Kidney epithelial cell (primary cell): Measurements from ENCODE around the gene TAF13. TPM values are rescaled to one million over a fixed set of nuclear protein-coding genes. Genes with fewer than 3 reads are reported as not detected.

ENCODE experiments used
- DNase-seq: peaks from one replicate; pipeline ENCODE4 v3.0.0-alpha.2; 2010; ENCODE audit warnings: low read depth
- H3K27me3 ChIP-seq: 2 replicates; pipeline ENCODE4 v1.6.0; 2011; ENCODE audit warnings: low read length; ENCODE audit not compliant: control insufficient read depth, insufficient read depth
- H3K36me3 ChIP-seq: 2 replicates; pipeline ENCODE4 v1.5.1; 2011; ENCODE audit warnings: low read length; ENCODE audit not compliant: control insufficient read depth, insufficient read depth
- H3K4me3 ChIP-seq: 2 replicates; pipeline ENCODE4 v1.5.1; 2011; ENCODE audit warnings: low read depth, mild to moderate bottlenecking, control low read depth, low read length
- CTCF ChIP-seq: IDR thresholded peaks from 2 replicates; pipeline ENCODE4 v1.5.1; 2011; ENCODE audit warnings: mild to moderate bottlenecking, moderate library complexity, low read length, control low read depth, inconsistent platforms; ENCODE audit not compliant: insufficient read depth, poor library complexity, severe bottlenecking
- total RNA-seq: library from RNA; depleted of rRNA; stranded (reverse); fragments of >200 nt; gene quantifications from 2 replicates; pipeline ENCODE4 v1.2.3, GENCODE V29; 2015

TAF13 gene
- 41.4 and 55.0 TPM in 2 replicates for total RNA-seq

- Histone ChIP-seq H3K36me3 (no peaks in the 10 kb centered on the region), H3K4me3 (peak within 1 kb of the TSS; percentile 91), H3K27me3 (no peaks in the 10 kb centered on the region)
- peak; percentile 70 for DNase-seq
- TF ChIP-seq CTCF, result no peak
Measured at GRCh38 chr1:109075531-109076490, at the start of gene TAF13. Gene TAF13, minus strand, starts transcription at chr1:109076003. Its CDS starts 56 bp downstream, at chr1:109075947.

- no peak for DNase-seq
- TF ChIP-seq CTCF, result no peak
- no peak overlapping the region for H3K4me3 ChIP-seq
- H3K27me3 ChIP-seq, result no peaks in the 10 kb centered on the region
- no peaks in the 10 kb centered on the region for H3K36me3 ChIP-seq
Measured at GRCh38 chr1:109120356-109120755, 44.6 kb upstream of the TAF13 start.

- no peak for TF ChIP-seq CTCF
- no peaks in the 10 kb centered on the region for H3K36me3 ChIP-seq
- peaks cover 16% of the 10 kb centered on the region for H3K27me3 ChIP-seq
- no peak overlapping the region for H3K4me3 ChIP-seq
- no peak for DNase-seq
Measured at GRCh38 chr1:109118089-109118488, 42.3 kb upstream of the TAF13 start.

- no peak overlapping the region for H3K4me3 ChIP-seq
- TF ChIP-seq CTCF, result no peak
- no peak for DNase-seq
- H3K36me3 ChIP-seq, result no peaks in the 10 kb centered on the region
- H3K27me3 ChIP-seq, result peaks cover 18% of the 10 kb centered on the region
Measured at GRCh38 chr1:109116286-109116685, 40.5 kb upstream of the TAF13 start.

GRCh38 chr1:109115685-109116084 lies 39.9 kb upstream of the TAF13 start:
- peaks cover 20% of the 10 kb centered on the region for H3K27me3 ChIP-seq
- no peak overlapping the region for H3K4me3 ChIP-seq
- no peak for TF ChIP-seq CTCF
- no peak for DNase-seq
- no peaks in the 10 kb centered on the region for H3K36me3 ChIP-seq

DNA sequence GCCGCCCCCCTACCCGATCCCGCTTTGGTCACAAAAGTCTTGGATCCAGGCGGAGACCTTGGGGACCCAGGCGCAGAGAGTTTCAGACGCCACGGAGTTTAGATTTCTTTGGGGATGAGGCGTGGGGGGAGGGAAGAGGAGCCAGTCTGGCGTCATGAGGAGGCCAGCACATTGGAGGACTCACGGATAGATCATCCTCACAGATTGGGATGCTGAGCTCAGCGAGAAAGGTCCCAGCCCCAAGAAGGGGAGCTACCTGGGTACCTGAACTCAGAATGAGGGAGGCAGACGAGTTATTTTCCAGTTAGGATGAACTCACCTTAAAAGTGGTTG lies 38.5 kb upstream of the TAF13 start:
- Histone ChIP-seq H3K27me3 (peaks cover 22% of the 10 kb centered on the region), H3K36me3 (no peaks in the 10 kb centered on the region), H3K4me3 (no peak overlapping the region)
- TF ChIP-seq CTCF, result no peak
- no peak for DNase-seq
